H1 (cell line): ENCODE measurements around the gene CADM2. TPM values are rescaled to one million over a fixed set of nuclear protein-coding genes. Genes with fewer than 3 reads are reported as not detected.

Experiments used
- CTCF ChIA-PET: fragments of 300-600 bp; sonication (Branson Sonifier 250); formaldehyde crosslinking; loops from one replicate; lab custom pipeline; 2021; ENCODE audit not compliant: partially characterized antibody; lab: Charles Lee
- POLR2A ChIA-PET: fragments of 300-600 bp; sonication (Branson Sonifier 250); formaldehyde crosslinking; loops from one replicate; lab custom pipeline; 2021; ENCODE audit warnings: inconsistent platforms; ENCODE audit not compliant: partially characterized antibody; lab: Charles Lee
- DNase-seq, 2 experiments: peaks; one replicate each; pipeline versions ENCODE4 v3.0.0 to v3.0.0-alpha.2; 2010 to 2022; ENCODE audit warnings: low spot score in 2 of 2, low read depth in 1 of 2, mixed read lengths in 1 of 2
- FAIRE-seq: peaks from 2 replicates; lab custom pipeline; 2011; peaks lifted over from hg19 to GRCh38; lab: Jason Lieb, UNC
- H2AFZ ChIP-seq: 2 replicates; pipeline ENCODE4 v1.8.1; 2012; ENCODE audit warnings: low read length, inconsistent platforms
- H2AK5ac ChIP-seq: 2 replicates; pipeline ENCODE4 v1.6.1; 2013; ENCODE audit warnings: low read depth, low read length
- H2BK120ac ChIP-seq: replicated peaks from 2 replicates; pipeline ENCODE3; 2013; ENCODE audit warnings: low read depth, low read length, inconsistent platforms
- H2BK12ac ChIP-seq: 2 replicates; pipeline ENCODE4 v1.6.1; 2013; ENCODE audit warnings: low read depth, low read length
- H2BK15ac ChIP-seq: 2 replicates; pipeline ENCODE4 v1.6.1; 2013; ENCODE audit warnings: low read length
- H2BK20ac ChIP-seq: 2 replicates; pipeline ENCODE4 v1.6.1; 2013; ENCODE audit warnings: low read length
- H2BK5ac ChIP-seq: 2 replicates; pipeline ENCODE4 v1.6.1; 2013; ENCODE audit warnings: low read depth, low read length
- H3K14ac ChIP-seq: 2 replicates; pipeline ENCODE4 v1.6.1; 2013; ENCODE audit warnings: inconsistent platforms; ENCODE audit not compliant: insufficient read length
- H3K18ac ChIP-seq: 2 replicates; pipeline ENCODE4 v1.6.1; 2013; ENCODE audit warnings: low read length; ENCODE audit errors: extremely low read depth
- H3K23ac ChIP-seq: 2 replicates; pipeline ENCODE4 v1.6.1; 2013; ENCODE audit warnings: inconsistent platforms; ENCODE audit not compliant: insufficient read length
- H3K23me2 ChIP-seq: 2 replicates; pipeline ENCODE4 v1.6.1; 2013; ENCODE audit warnings: low read depth, low read length
- H3K27ac ChIP-seq: 2 replicates; pipeline ENCODE4 v1.6.1; 2011; ENCODE audit warnings: low read depth, low read length, inconsistent platforms
- H3K27me3 ChIP-seq, 4 experiments: replicated peaks in 1 of 4; 1 replicate in 1 of 4; 2 replicates in 3 of 4; pipeline versions ENCODE4 v1.6.1 to v1.8.1; 2011 to 2013; ENCODE audit warnings: low read length in 3 of 4, mild to moderate bottlenecking in 3 of 4, inconsistent platforms in 2 of 4, mixed read lengths in 2 of 4, moderate library complexity in 1 of 4; ENCODE audit not compliant: control insufficient read depth in 3 of 4, insufficient read depth in 3 of 4; ENCODE audit errors: extremely low read depth in 1 of 4
- H3K36me3 ChIP-seq, 4 experiments: 2 replicates each; pipeline versions ENCODE4 v1.6.1 to v1.8.1; 2011 to 2013; ENCODE audit warnings: mild to moderate bottlenecking in 4 of 4, low read length in 3 of 4, moderate library complexity in 2 of 4, control low read depth in 1 of 4, inconsistent platforms in 1 of 4; ENCODE audit not compliant: insufficient read depth in 4 of 4, control insufficient read depth in 2 of 4
- H3K4ac ChIP-seq: replicated peaks from 2 replicates; pipeline ENCODE3; 2013; ENCODE audit warnings: low read length, low read depth, mixed read lengths, inconsistent platforms; ENCODE audit not compliant: insufficient read length
- H3K4me1 ChIP-seq, 4 experiments: replicated peaks in 1 of 4; 1 replicate in 1 of 4; 2 replicates in 3 of 4; pipeline versions ENCODE4 v1.6.1 to v1.8.1; 2011 to 2013; ENCODE audit warnings: low read length in 3 of 4, inconsistent platforms in 2 of 4, mixed read lengths in 1 of 4; ENCODE audit not compliant: insufficient read depth in 4 of 4, control insufficient read depth in 3 of 4
- H3K4me2 ChIP-seq, 2 experiments: 2 replicates each; pipeline versions ENCODE4 v1.6.1 to v1.8.1; 2011 to 2013; ENCODE audit warnings: low read depth in 2 of 2, low read length in 2 of 2, control low read depth in 1 of 2, inconsistent platforms in 1 of 2, mild to moderate bottlenecking in 1 of 2; ENCODE audit not compliant: insufficient read depth in 1 of 2
- H3K4me3 ChIP-seq, 4 experiments: fragments of 200-600, 300-600 bp in 1 of 4; sonication (generic), shearing (Covaris generic), sonication (Bioruptor Twin) in 1 of 4; 2 replicates each; pipeline versions ENCODE4 v1.5.1 to v1.8.1; 2011 to 2016; ENCODE audit warnings: low read length in 4 of 4, low read depth in 3 of 4, control low read depth in 2 of 4, inconsistent platforms in 2 of 4, mild to moderate bottlenecking in 2 of 4, mixed read lengths in 1 of 4, moderate library complexity in 1 of 4; ENCODE audit not compliant: insufficient read depth in 2 of 4; ENCODE audit errors: extremely low read depth in 1 of 4
- H3K56ac ChIP-seq: replicated peaks from 2 replicates; pipeline ENCODE3; 2013; ENCODE audit warnings: low read depth, mild to moderate bottlenecking, mixed read lengths, low read length, inconsistent platforms; ENCODE audit not compliant: insufficient read length
- H3K79me1 ChIP-seq: 2 replicates; pipeline ENCODE4 v1.6.1; 2013; ENCODE audit warnings: low read depth, low read length, control low read depth
- H3K79me2 ChIP-seq, 2 experiments: 2 replicates each; pipeline versions ENCODE4 v1.6.1 to v1.8.1; 2012 to 2013; ENCODE audit warnings: low read length in 2 of 2, mild to moderate bottlenecking in 2 of 2, inconsistent platforms in 1 of 2; ENCODE audit not compliant: insufficient read depth in 2 of 2, control insufficient read depth in 1 of 2
- H3K9ac ChIP-seq, 4 experiments: replicated peaks in 1 of 4; 1 replicate in 1 of 4; 2 replicates in 3 of 4; pipeline versions ENCODE4 v1.6.1 to v1.8.1; 2011 to 2013; ENCODE audit warnings: low read depth in 3 of 4, low read length in 3 of 4, control low read depth in 2 of 4, mild to moderate bottlenecking in 2 of 4, moderate library complexity in 2 of 4, inconsistent platforms in 1 of 4; ENCODE audit errors: extremely low read depth in 1 of 4
- H3K9me3 ChIP-seq, 2 experiments: 2 replicates each; pipeline versions ENCODE4 v1.6.1 to v1.8.1; 2012 to 2013; ENCODE audit warnings: mild to moderate bottlenecking in 2 of 2, moderate library complexity in 2 of 2, control low read depth in 1 of 2, inconsistent platforms in 1 of 2, low read depth in 1 of 2, low read length in 1 of 2, mixed read lengths in 1 of 2; ENCODE audit not compliant: insufficient read depth in 2 of 2
- H4K20me1 ChIP-seq, 2 experiments: replicated peaks in 1 of 2; 2 replicates each; pipeline versions ENCODE3 to v1.8.1; 2011 to 2013; ENCODE audit warnings: inconsistent platforms in 2 of 2, low read length in 2 of 2, mild to moderate bottlenecking in 1 of 2; ENCODE audit not compliant: insufficient read depth in 2 of 2, control insufficient read depth in 1 of 2
- H4K5ac ChIP-seq: 2 replicates; pipeline ENCODE4 v1.6.1; 2013; ENCODE audit warnings: low read length, low read depth, mixed read lengths, inconsistent platforms; ENCODE audit not compliant: insufficient read length
- H4K8ac ChIP-seq: 2 replicates; pipeline ENCODE4 v1.8.0; 2013; ENCODE audit warnings: mild to moderate bottlenecking, moderate library complexity, low read length, inconsistent platforms; ENCODE audit not compliant: insufficient read depth; ENCODE audit errors: extremely low read depth
- H4K91ac ChIP-seq: replicated peaks from 2 replicates; pipeline ENCODE3; 2013; ENCODE audit warnings: low read length, mixed read lengths, inconsistent platforms; ENCODE audit not compliant: insufficient read length
- ASH2L ChIP-seq: fragments of 200-600, 300-600 bp; sonication (generic); IDR thresholded peaks from one replicate; pipeline ENCODE4 v1.7.1; 2017; ENCODE audit warnings: low read length
- ATF2 ChIP-seq: IDR thresholded peaks from 2 replicates; pipeline ENCODE4 v1.6.1; 2012; ENCODE audit warnings: low read length, inconsistent platforms
- CHD2 ChIP-seq: IDR thresholded peaks from 2 replicates; pipeline ENCODE4 v1.6.1; 2012; ENCODE audit warnings: low read length, improper control_type of control experiment
- KDM5A ChIP-seq: fragments of 200-600 bp; IDR thresholded peaks from 2 replicates; pipeline ENCODE4 v1.7.1; 2012; ENCODE audit warnings: mild to moderate bottlenecking, low read length, inconsistent platforms, mixed read lengths
- NRF1 ChIP-seq: IDR thresholded peaks from 2 replicates; pipeline ENCODE4 v1.6.1; 2011; ENCODE audit warnings: mild to moderate bottlenecking, low read depth, low read length, improper control_type of control experiment
- POLR2A ChIP-seq, 2 experiments: IDR thresholded peaks; 1 replicate in 1 of 2; 2 replicates in 1 of 2; pipeline ENCODE4 v1.6.1; 2011; ENCODE audit warnings: low read depth in 2 of 2, low read length in 2 of 2, mild to moderate bottlenecking in 2 of 2; ENCODE audit errors: control extremely low read depth in 1 of 2
- POU5F1 ChIP-seq: IDR thresholded peaks from 2 replicates; pipeline ENCODE4 v1.6.1; 2011; ENCODE audit warnings: low read depth, mild to moderate bottlenecking, low read length, moderate library complexity
- RAD21 ChIP-seq, 2 experiments: IDR thresholded peaks in 1 of 2; conservative IDR thresholded peaks in 1 of 2; 2 replicates each; pipeline ENCODE4 v1.6.1; 2011; ENCODE audit warnings: low read depth in 2 of 2, low read length in 2 of 2, improper control_type of control experiment in 1 of 2, inconsistent platforms in 1 of 2, mild to moderate bottlenecking in 1 of 2, moderate library complexity in 1 of 2
- RNF2 ChIP-seq: fragments of 200-900, 300-1000 bp; sonication (generic); IDR thresholded peaks from 2 replicates; pipeline ENCODE4 v1.7.1; 2016; ENCODE audit warnings: borderline replicate concordance, low read depth, mild to moderate bottlenecking, antibody characterized with exemption, low read length; ENCODE audit not compliant: poor library complexity, severe bottlenecking; ENCODE audit errors: missing control alignments
- SIX5 ChIP-seq: IDR thresholded peaks from 2 replicates; pipeline ENCODE4 v1.6.1; 2011; ENCODE audit warnings: mild to moderate bottlenecking, low read depth, low read length
- SP1 ChIP-seq: IDR thresholded peaks from 2 replicates; pipeline ENCODE4 v1.6.1; 2011; ENCODE audit warnings: low read depth, low read length
- SP4 ChIP-seq: IDR thresholded peaks from 2 replicates; pipeline ENCODE4 v1.6.1; 2012; ENCODE audit warnings: low read length, inconsistent platforms
- TEAD4 ChIP-seq: IDR thresholded peaks from 2 replicates; pipeline ENCODE4 v1.6.1; 2012; ENCODE audit warnings: low read depth, low read length, inconsistent platforms, mixed read lengths
- WGBS, 2 experiments: shearing (Covaris generic) in 1 of 2; methylation state at CpG; one replicate each; pipeline versions ENCODE4 v1.1.6 to v1.1.7; 2013 to 2015; ENCODE audit warnings: low lambda C conversion rate in 2 of 2, mixed read lengths in 2 of 2, inconsistent platforms in 1 of 2, low coverage in 1 of 2, missing lambda C conversion rate in 1 of 2; ENCODE audit not compliant: insufficient replicate concordance in 2 of 2, insufficient coverage in 1 of 2, insufficient read length in 1 of 2; ENCODE audit errors: extremely low coverage in 1 of 2, missing lambda C conversion rate in 1 of 2; 5-methylcytosine and 5-hydroxymethylcytosine counted together
- polyA plus RNA-seq, 7 experiments: library from polyadenylated mRNA; depleted of rRNA in 3 of 7; stranded (reverse) in 5 of 7; unstranded in 2 of 7; fragments of >200 nt in 5 of 7; fragments of 200-250 nt in 2 of 7; gene quantifications; 1 replicate in 5 of 7; 2 replicates in 1 of 7; 4 replicates in 1 of 7; pipeline versions ENCODE4 v1.2.1 to v1.2.3, GENCODE V29; 2011 to 2013; ENCODE audit warnings: missing spikeins in 2 of 7, mixed read lengths in 2 of 7
- total RNA-seq: library from RNA; stranded (reverse); fragmentation: NEBNext Ultra II Directional; extraction: Animal tissue kit (Norgen Biotek cat#: 25700); gene quantifications from 2 replicates; pipeline ENCODE4 v1.2.1, GENCODE V29; 2021

The CADM2 gene
- total and polyA plus RNA-seq, 2 of the 8 experiments (the other 6 are each of a cell fraction or from before 2014, with no cell fraction given): 14.9 to 20.9 TPM

- Histone ChIP-seq H3K27ac (no peak overlapping the region), H3K36me3 (0 out of 8 replicates have a peak, but pooled peaks cover 0 to 2% (median 0%) of the 10 kb centered on the region in 4 experiments), H2AFZ (no peak overlapping the region), H2BK120ac (no peak overlapping the region), H4K20me1 (no peaks in the 10 kb centered on the region), H4K91ac (no peak overlapping the region), H2BK15ac (no peak overlapping the region), H2BK20ac (no peak overlapping the region), H4K5ac (no peak overlapping the region), H3K4me3 (no peak overlapping the region), H3K79me1 (no peaks in the 10 kb centered on the region), H3K4ac (no peak overlapping the region), H3K4me2 (no peak overlapping the region), H2BK12ac (no peak overlapping the region), H3K56ac (no peak overlapping the region), H3K9ac (no peak overlapping the region), H3K27me3 (no peaks in the 10 kb centered on the region), H3K79me2 (no peaks in the 10 kb centered on the region), H3K23ac (no peak overlapping the region), H3K18ac (no peak overlapping the region), H3K4me1 (peaks cover 0 to 2% (median 0%) of the 10 kb centered on the region in 4 experiments; a peak in 1 of 7 replicates), H3K23me2 (no peaks in the 10 kb centered on the region), H3K14ac (no peak overlapping the region), H3K9me3 (peaks cover 4 to 12% of the 10 kb centered on the region in 2 experiments; a peak in 1 of 4 replicates), H2AK5ac (no peak overlapping the region), H4K8ac (no peak overlapping the region), H2BK5ac (no peak overlapping the region)
- WGBS, 2 experiments: 35% methylated on average over 1 of the region's 1 CpG; no CpG with 5 or more reads in 1 of the 2 experiments
- CTCF ChIA-PET: interaction anchor here (0.7 to 0.8 kb wide), 2 partner anchors 10 to 16 kb away, joined by 3 read pairs; no protein-coding TSS in a partner anchor
- FAIRE-seq: peak; percentile 79
- peak in 1 of 2 experiments; percentile 2 for DNase-seq
- POLR2A ChIA-PET: no interaction called here
- TF ChIP-seq KDM5A: no peak
- no peak for TF ChIP-seq SP4
- TF ChIP-seq SIX5: no peak
- no peak for TF ChIP-seq RAD21 (IDR thresholded peaks at IDR 0.05 in 1 of 2, conservative IDR thresholded peaks at IDR 0.05 in 1 of 2; ENCODE audit: low read depth in 2 of 2, low read length in 2 of 2)
- no peak for TF ChIP-seq RNF2
- no peak for TF ChIP-seq POU5F1
- TF ChIP-seq SP1: no peak
- no peak for TF ChIP-seq POLR2A (IDR thresholded peaks at IDR 0.05; ENCODE audit: control extremely low read depth in 1 of 2, low read depth in 2 of 2, low read length in 2 of 2)
- no peak for TF ChIP-seq CHD2
- no peak for TF ChIP-seq ATF2
- no peak for TF ChIP-seq ASH2L
- no peak for TF ChIP-seq NRF1
- no peak for TF ChIP-seq TEAD4
Observed at GRCh38 chr3:86104154-86104553, 1145.4 kb downstream of the CADM2 start.
